SK-N-SH treated with all-trans-retinoic acid at 6 μM for 48 hours (cell line): ENCODE results near the gene RNF145.

Source experiments
- ATAC-seq: fragments of 200-7000 bp; cut with Tn5 transposase; 3 replicates; pipeline ENCODE4 v1.9.1; 2020; ENCODE audit warnings: mild to moderate bottlenecking, moderate library complexity
- BACH2 ChIP-seq: fragments of 250-450 bp; sonication (Bioruptor Pico); IDR thresholded peaks from 2 replicates; pipeline ENCODE4 v1.9.0; 2021; ENCODE audit warnings: mild to moderate bottlenecking, borderline replicate concordance
- CREB5 ChIP-seq: fragments of 250-450 bp; sonication (Bioruptor Pico); IDR thresholded peaks from 2 replicates; pipeline ENCODE4 v1.5.1; 2020; ENCODE audit warnings: low read depth, mild to moderate bottlenecking, moderate library complexity
- CSDC2 ChIP-seq: fragments of 250-450 bp; sonication (Bioruptor Pico); IDR thresholded peaks from 2 replicates; pipeline ENCODE4 v1.5.0; 2020; ENCODE audit warnings: mild to moderate bottlenecking, moderate library complexity
- ESRRG ChIP-seq: fragments of 250-450 bp; sonication (Bioruptor Pico); IDR thresholded peaks from 2 replicates; pipeline ENCODE4 v1.6.1; 2021; ENCODE audit warnings: mild to moderate bottlenecking
- GLIS3 ChIP-seq: fragments of 250-450 bp; sonication (Bioruptor Pico); IDR thresholded peaks from 2 replicates; pipeline ENCODE4 v1.5.0; 2020; ENCODE audit warnings: mild to moderate bottlenecking, moderate library complexity
- OSR1 ChIP-seq: fragments of 250-450 bp; sonication (Bioruptor Pico); IDR thresholded peaks from 2 replicates; pipeline ENCODE4 v1.8.0; 2022; ENCODE audit warnings: moderate library complexity, mild to moderate bottlenecking, inconsistent platforms
- PATZ1 ChIP-seq: fragments of 250-450 bp; sonication (Bioruptor Pico); IDR thresholded peaks from 2 replicates; pipeline ENCODE4 v1.8.0; 2020; ENCODE audit warnings: mild to moderate bottlenecking, moderate library complexity, borderline replicate concordance
- POU6F1 ChIP-seq: fragments of 250-450 bp; sonication (Bioruptor Pico); IDR thresholded peaks from 2 replicates; pipeline ENCODE4 v1.8.0; 2021; ENCODE audit warnings: low read depth, mild to moderate bottlenecking, moderate library complexity, borderline replicate concordance
- PPARA ChIP-seq: fragments of 250-450 bp; sonication (Bioruptor Pico); IDR thresholded peaks from 2 replicates; pipeline ENCODE4 v1.5.0; 2020; ENCODE audit warnings: mild to moderate bottlenecking, borderline replicate concordance
- RARB ChIP-seq: fragments of 250-450 bp; sonication (Bioruptor Pico); IDR thresholded peaks from 2 replicates; pipeline ENCODE4 v1.8.0; 2021; ENCODE audit warnings: mild to moderate bottlenecking, moderate library complexity
- TCF4 ChIP-seq: fragments of 250-450 bp; sonication (Bioruptor Pico); IDR thresholded peaks from 2 replicates; pipeline ENCODE4 v1.8.0; 2021; ENCODE audit warnings: mild to moderate bottlenecking, moderate library complexity, borderline replicate concordance
- TOX ChIP-seq: fragments of 250-450 bp; sonication (Bioruptor Pico); IDR thresholded peaks from 2 replicates; pipeline ENCODE4 v1.8.0; 2021; ENCODE audit warnings: mild to moderate bottlenecking, moderate library complexity, borderline replicate concordance
- TSHZ2 ChIP-seq: fragments of 250-450 bp; sonication (Bioruptor Pico); IDR thresholded peaks from 2 replicates; pipeline ENCODE4 v1.5.0; 2020; ENCODE audit warnings: mild to moderate bottlenecking, moderate library complexity
- ZC3H10 ChIP-seq: fragments of 250-450 bp; sonication (Bioruptor Pico); IDR thresholded peaks from 2 replicates; pipeline ENCODE4 v1.5.1; 2021; ENCODE audit warnings: mild to moderate bottlenecking, moderate library complexity
- ZFP3 ChIP-seq: fragments of 250-450 bp; sonication (Bioruptor Pico); IDR thresholded peaks from 2 replicates; pipeline ENCODE4 v1.5.0; 2020; ENCODE audit warnings: mild to moderate bottlenecking, moderate library complexity
- ZFP30 ChIP-seq: fragments of 450-650 bp; formaldehyde crosslinking; IDR thresholded peaks from 2 replicates; pipeline ENCODE4 v1.5.0; 2022; ENCODE audit warnings: mild to moderate bottlenecking, moderate library complexity
- ZNF565 ChIP-seq: fragments of 450-650 bp; formaldehyde crosslinking; conservative IDR thresholded peaks from 2 replicates; pipeline ENCODE4 v1.5.0; 2020; ENCODE audit warnings: low read depth, mild to moderate bottlenecking, moderate library complexity
- ZNF70 ChIP-seq: fragments of 450-650 bp; formaldehyde crosslinking; IDR thresholded peaks from 2 replicates; pipeline ENCODE4 v1.5.0; 2020; ENCODE audit warnings: mild to moderate bottlenecking, moderate library complexity
- TF ChIP-seq, protein P1 (sequence below): fragments of 250-450 bp; sonication (Bioruptor Pico); IDR thresholded peaks from 2 replicates; pipeline ENCODE4 v1.5.1; 2021; ENCODE audit warnings: mild to moderate bottlenecking, moderate library complexity

The RNF145 gene

GRCh38 chr5:159208514-159209437, 577 bp downstream of the RNF145 start:
- ATAC-seq, result peak; percentile 57
- TF ChIP-seq TCF4, result no peak
- no peak for TF ChIP-seq CREB5 (CRISPR knock-in tag)
- no peak for TF ChIP-seq ZNF565 (CRISPR knock-in tag)
- TF ChIP-seq ZNF70 (CRISPR knock-in tag), result no peak
- no peak for TF ChIP-seq BACH2 (CRISPR knock-in tag)
- no peak for TF ChIP-seq ZFP30 (CRISPR knock-in tag)
- no peak for TF ChIP-seq ZC3H10 (CRISPR knock-in tag)

GRCh38 chr5:159207686-159208513, 1.5 kb downstream of the RNF145 start:
- TF ChIP-seq OSR1 (CRISPR knock-in tag) (no peak), POU6F1 (CRISPR knock-in tag) (no peak), PPARA (no peak), ESRRG (CRISPR knock-in tag) (no peak), TOX (CRISPR knock-in tag) (no peak), ZNF565 (CRISPR knock-in tag) (no peak), ZNF70 (CRISPR knock-in tag) (no peak), ZFP30 (CRISPR knock-in tag) (no peak), ZC3H10 (CRISPR knock-in tag) (no peak), ZFP3 (CRISPR knock-in tag) (no peak)
- TF ChIP-seq, protein P1, sequence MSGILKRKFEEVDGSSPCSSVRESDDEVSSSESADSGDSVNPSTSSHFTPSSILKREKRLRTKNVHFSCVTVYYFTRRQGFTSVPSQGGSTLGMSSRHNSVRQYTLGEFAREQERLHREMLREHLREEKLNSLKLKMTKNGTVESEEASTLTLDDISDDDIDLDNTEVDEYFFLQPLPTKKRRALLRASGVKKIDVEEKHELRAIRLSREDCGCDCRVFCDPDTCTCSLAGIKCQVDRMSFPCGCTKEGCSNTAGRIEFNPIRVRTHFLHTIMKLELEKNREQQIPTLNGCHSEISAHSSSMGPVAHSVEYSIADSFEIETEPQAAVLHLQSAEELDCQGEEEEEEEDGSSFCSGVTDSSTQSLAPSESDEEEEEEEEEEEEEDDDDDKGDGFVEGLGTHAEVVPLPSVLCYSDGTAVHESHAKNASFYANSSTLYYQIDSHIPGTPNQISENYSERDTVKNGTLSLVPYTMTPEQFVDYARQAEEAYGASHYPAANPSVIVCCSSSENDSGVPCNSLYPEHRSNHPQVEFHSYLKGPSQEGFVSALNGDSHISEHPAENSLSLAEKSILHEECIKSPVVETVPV (CRISPR knock-in tag), result no peak
- ATAC-seq, result peak; percentile 87

- ATAC-seq, result no peak
- no peak for TF ChIP-seq PATZ1 (CRISPR knock-in tag)
- no peak for TF ChIP-seq RARB (CRISPR knock-in tag)
- no peak for TF ChIP-seq TOX (CRISPR knock-in tag)
- TF ChIP-seq POU6F1 (CRISPR knock-in tag), result no peak
- no peak for TF ChIP-seq CREB5 (CRISPR knock-in tag)
- TF ChIP-seq OSR1 (CRISPR knock-in tag), result no peak
- TF ChIP-seq TSHZ2 (CRISPR knock-in tag), result no peak
- TF ChIP-seq, protein P1 (CRISPR knock-in tag), result no peak
- no peak for TF ChIP-seq GLIS3 (CRISPR knock-in tag)
- TF ChIP-seq ZFP30 (CRISPR knock-in tag), result no peak
- TF ChIP-seq ZFP3 (CRISPR knock-in tag), result no peak
- TF ChIP-seq CSDC2 (CRISPR knock-in tag), result no peak
- TF ChIP-seq ESRRG (CRISPR knock-in tag), result no peak
- TF ChIP-seq TCF4, result no peak
- no peak for TF ChIP-seq ZC3H10 (CRISPR knock-in tag)
- TF ChIP-seq, all 23 proteins: peak for 0
These were observed 2.1 kb downstream of the RNF145 start for GRCh38 chr5:159207222-159207685.
